Activated CD4-positive, alpha-beta T cell treated with anti-CD3 and anti-CD28 coated beads, Interleukin-2, amount 10 ng/mL, durations not matched to agents 24 days and 14 days (primary cell): Measurements from ENCODE around the gene LYPLAL1. TPM values are rescaled to one million over a fixed set of nuclear protein-coding genes. Genes with fewer than 3 reads are reported as not detected.
"Not testable (repeated sequence)": the region's sequence is repeated elsewhere in the genome, so short reads cannot be mapped to it uniquely, and the experiment has no call there.

Experiments used
- DNase-seq: peaks from one replicate; pipeline ENCODE4 v3.0.0; 2022
- H3K27ac Mint-ChIP-seq: one replicate; pipeline ENCODE4 v1.8.0; 2022; ENCODE audit warnings: mild to moderate bottlenecking, mixed read lengths
- H3K27me3 Mint-ChIP-seq: one replicate; pipeline ENCODE4 v1.8.0; 2022; ENCODE audit warnings: mixed read lengths
- H3K36me3 Mint-ChIP-seq: one replicate; pipeline ENCODE4 v1.8.0; 2022; ENCODE audit warnings: low read depth, mild to moderate bottlenecking, mixed read lengths
- H3K4me1 Mint-ChIP-seq: one replicate; pipeline ENCODE4 v1.8.0; 2021; ENCODE audit warnings: mixed read lengths
- H3K4me3 Mint-ChIP-seq: one replicate; pipeline ENCODE4 v1.8.0; 2022; ENCODE audit warnings: mild to moderate bottlenecking, moderate library complexity, mixed read lengths
- H3K9me3 Mint-ChIP-seq: one replicate; pipeline ENCODE4 v1.8.0; 2021; ENCODE audit warnings: mixed read lengths
- intact Hi-C: fragments of 100-400 bp; cut with micrococcal nuclease; formaldehyde crosslinking; loops from one replicate; pipeline ENCODE4 v1.15.1; 2023
- total RNA-seq: library from RNA; stranded (reverse); gene quantifications from 2 replicates; pipeline ENCODE4 v1.2.3, GENCODE V29; 2022

The LYPLAL1 gene
- total RNA-seq, 1 donor from 2014 or later, result 19.7 TPM

GRCh38 chr1:219247441-219247840 lies 73.8 kb downstream of the LYPLAL1 start:
- no peak for DNase-seq
- no peaks in the 10 kb centered on the region for H3K9me3 Mint-ChIP-seq
- no peaks in the 10 kb centered on the region for H3K36me3 Mint-ChIP-seq
- H3K27ac Mint-ChIP-seq, result no peak overlapping the region
- no peak overlapping the region for H3K4me3 Mint-ChIP-seq
- H3K4me1 Mint-ChIP-seq, result no peaks in the 10 kb centered on the region
- intact Hi-C loops, result no loop called here
- H3K27me3 Mint-ChIP-seq, result no peaks in the 10 kb centered on the region

GRCh38 chr1:219250468-219250867 lies 76.8 kb downstream of the LYPLAL1 start:
- H3K36me3 Mint-ChIP-seq, H3K27ac Mint-ChIP-seq, H3K4me3 Mint-ChIP-seq, intact Hi-C loops, H3K27me3 Mint-ChIP-seq, H3K9me3 Mint-ChIP-seq, H3K4me1 Mint-ChIP-seq, DNase-seq: not testable (repeated sequence)

GRCh38 chr1:219257751-219258150 lies 84.1 kb downstream of the LYPLAL1 start:
- H3K36me3 Mint-ChIP-seq, result no peaks in the 10 kb centered on the region
- DNase-seq, result no peak
- H3K4me3 Mint-ChIP-seq, result no peak overlapping the region
- intact Hi-C loops, result no loop called here
- no peaks in the 10 kb centered on the region for H3K27me3 Mint-ChIP-seq
- peaks cover 6% of the 10 kb centered on the region for H3K9me3 Mint-ChIP-seq
- no peaks in the 10 kb centered on the region for H3K4me1 Mint-ChIP-seq
- H3K27ac Mint-ChIP-seq, result no peak overlapping the region

- DNase-seq, result no peak
- Mint-ChIP-seq H3K4me1 (no peaks in the 10 kb centered on the region), H3K27me3 (no peaks in the 10 kb centered on the region), H3K27ac (no peak overlapping the region), H3K4me3 (no peak overlapping the region), H3K36me3 (no peaks in the 10 kb centered on the region), H3K9me3 (no peaks in the 10 kb centered on the region)
- intact Hi-C loops, result no loop called here
These were observed 87.8 kb downstream of the LYPLAL1 start for GRCh38 chr1:219261454-219261853.
